ENCODE data around the gene C2CD2.

GRCh38 chr21:41850085-41850484 is 103.7 kb downstream of the C2CD2 start:
- no peak for TF ChIP-seq CTCF (IDR thresholded peaks at IDR 0.05)
- TF ChIP-seq POLR2AphosphoS5 (IDR thresholded peaks at IDR 0.05) = no peak

All from esophagus muscularis mucosa (tissue), 3 donors.